Calu3 (cell line): ENCODE measurements around the gene NCEH1. TPM values are rescaled to one million over a fixed set of nuclear protein-coding genes. Genes with fewer than 3 reads are reported as not detected.
"Not testable (repeated sequence)": the region's sequence is repeated elsewhere in the genome, so short reads cannot be mapped to it uniquely, and the experiment has no call there.

Experiments used
- BruUV-seq: library from RNA; stranded (reverse); fragments of 400-500 nt; replicated peaks from 2 replicates; lab custom pipeline; 2021; lab: Mats Ljungman, UMichigan
- CTCF ChIA-PET: fragments of 300-600 bp; sonication (Branson Sonifier 250); formaldehyde crosslinking; loops from one replicate; lab custom pipeline; 2022; ENCODE audit warnings: antibody characterized with exemption; lab: Charles Lee
- DNase-seq: peaks from one replicate; pipeline ENCODE4 v3.0.0; 2022
- H3K27ac Mint-ChIP-seq: one replicate; pipeline ENCODE4 v1.8.0; 2022; ENCODE audit warnings: mixed read lengths; ENCODE audit not compliant: unreplicated experiment
- H3K27me3 Mint-ChIP-seq: one replicate; pipeline ENCODE4 v1.8.0; 2022; ENCODE audit warnings: mixed read lengths; ENCODE audit not compliant: unreplicated experiment
- H3K36me3 Mint-ChIP-seq: one replicate; pipeline ENCODE4 v1.8.0; 2022; ENCODE audit warnings: mild to moderate bottlenecking, moderate library complexity, mixed read lengths; ENCODE audit not compliant: insufficient read depth, unreplicated experiment
- H3K4me1 Mint-ChIP-seq: one replicate; pipeline ENCODE4 v1.8.0; 2022; ENCODE audit warnings: mild to moderate bottlenecking, low read depth, mixed read lengths; ENCODE audit not compliant: unreplicated experiment
- H3K4me3 Mint-ChIP-seq: one replicate; pipeline ENCODE4 v1.8.0; 2022; ENCODE audit warnings: mild to moderate bottlenecking, low read depth, moderate library complexity, mixed read lengths; ENCODE audit not compliant: unreplicated experiment
- H3K9me3 Mint-ChIP-seq: one replicate; pipeline ENCODE4 v1.8.0; 2022; ENCODE audit warnings: low read depth, mixed read lengths; ENCODE audit not compliant: unreplicated experiment
- intact Hi-C: fragments of 100-400 bp; cut with micrococcal nuclease; formaldehyde crosslinking; loops from one replicate; pipeline ENCODE4 v1.10.0; 2022; ENCODE audit not compliant: unreplicated experiment
- total RNA-seq: library from RNA; stranded (reverse); gene quantifications from 2 replicates; pipeline ENCODE4 v1.2.3, GENCODE V29; 2022
- TF ChIP-seq, protein P1 (sequence below): fragments of 200-600 bp; IDR thresholded peaks from one replicate; pipeline ENCODE4 v1.8.0; 2022; ENCODE audit warnings: antibody characterized with exemption; ENCODE audit not compliant: unreplicated experiment

NCEH1 gene
- total RNA-seq, 1 experiment from 2014 or later: 163 TPM

DNA sequence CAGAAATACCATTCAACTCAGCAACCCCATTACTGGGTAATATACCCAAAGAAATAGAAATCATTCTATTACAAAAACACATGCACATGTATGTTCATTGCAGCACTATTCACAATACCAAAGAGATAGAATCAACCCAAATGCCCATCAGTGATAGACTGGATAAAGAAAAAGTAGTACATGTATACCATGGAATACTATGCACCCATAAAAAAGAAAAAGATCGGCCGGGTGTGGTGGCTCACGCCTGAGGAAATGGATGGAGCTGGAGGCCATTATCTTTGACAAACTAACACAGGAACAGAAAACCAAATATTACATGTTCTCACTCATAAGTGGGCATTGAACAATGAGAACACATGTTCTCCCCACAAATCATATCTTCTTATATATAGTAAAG, 112.0 kb downstream of the NCEH1 start:
- DNase-seq: no peak
- Mint-ChIP-seq H3K27me3 (no peaks in the 10 kb centered on the region), H3K27ac (no peak overlapping the region), H3K36me3 (peaks cover 35% of the 10 kb centered on the region), H3K4me1 (peaks cover 66% of the 10 kb centered on the region), H3K9me3 (no peaks in the 10 kb centered on the region), H3K4me3 (no peak overlapping the region)
- CTCF ChIA-PET: interaction anchor here (0.6 kb wide), 1 partner anchor 257 kb away, joined by 4 read pairs; no protein-coding TSS in a partner anchor
- TF ChIP-seq, protein P1, sequence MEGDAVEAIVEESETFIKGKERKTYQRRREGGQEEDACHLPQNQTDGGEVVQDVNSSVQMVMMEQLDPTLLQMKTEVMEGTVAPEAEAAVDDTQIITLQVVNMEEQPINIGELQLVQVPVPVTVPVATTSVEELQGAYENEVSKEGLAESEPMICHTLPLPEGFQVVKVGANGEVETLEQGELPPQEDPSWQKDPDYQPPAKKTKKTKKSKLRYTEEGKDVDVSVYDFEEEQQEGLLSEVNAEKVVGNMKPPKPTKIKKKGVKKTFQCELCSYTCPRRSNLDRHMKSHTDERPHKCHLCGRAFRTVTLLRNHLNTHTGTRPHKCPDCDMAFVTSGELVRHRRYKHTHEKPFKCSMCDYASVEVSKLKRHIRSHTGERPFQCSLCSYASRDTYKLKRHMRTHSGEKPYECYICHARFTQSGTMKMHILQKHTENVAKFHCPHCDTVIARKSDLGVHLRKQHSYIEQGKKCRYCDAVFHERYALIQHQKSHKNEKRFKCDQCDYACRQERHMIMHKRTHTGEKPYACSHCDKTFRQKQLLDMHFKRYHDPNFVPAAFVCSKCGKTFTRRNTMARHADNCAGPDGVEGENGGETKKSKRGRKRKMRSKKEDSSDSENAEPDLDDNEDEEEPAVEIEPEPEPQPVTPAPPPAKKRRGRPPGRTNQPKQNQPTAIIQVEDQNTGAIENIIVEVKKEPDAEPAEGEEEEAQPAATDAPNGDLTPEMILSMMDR: no peak
- BruUV-seq: no TSS peak
- intact Hi-C loops: loop anchor here (5.0 kb wide), 2 partner anchors 52 to 207 kb away; no protein-coding TSS in a partner anchor

- CTCF ChIA-PET: interaction anchor here (0.5 to 3.8 kb wide), 20 partner anchors 10 to 865 kb away, joined by 3 to 36 read pairs (median 8); partner anchors contain the start of genes ECT2 and TNFSF10
- TF ChIP-seq, protein P1: no peak
- intact Hi-C loops: loop anchor here (1.0 to 5.0 kb wide), 4 partner anchors 49 to 204 kb away; no protein-coding TSS in a partner anchor
- Mint-ChIP-seq H3K4me1 (peaks cover 68% of the 10 kb centered on the region), H3K9me3 (no peaks in the 10 kb centered on the region), H3K27me3 (no peaks in the 10 kb centered on the region), H3K27ac (peak overlapping the region; percentile 95), H3K4me3 (peak overlapping the region; percentile 70), H3K36me3 (peaks cover 30% of the 10 kb centered on the region)
- BruUV-seq: TSS peak; percentile 68
- no peak for DNase-seq
Measured at GRCh38 chr3:172596394-172596706, 114.5 kb downstream of the NCEH1 start.

DNA sequence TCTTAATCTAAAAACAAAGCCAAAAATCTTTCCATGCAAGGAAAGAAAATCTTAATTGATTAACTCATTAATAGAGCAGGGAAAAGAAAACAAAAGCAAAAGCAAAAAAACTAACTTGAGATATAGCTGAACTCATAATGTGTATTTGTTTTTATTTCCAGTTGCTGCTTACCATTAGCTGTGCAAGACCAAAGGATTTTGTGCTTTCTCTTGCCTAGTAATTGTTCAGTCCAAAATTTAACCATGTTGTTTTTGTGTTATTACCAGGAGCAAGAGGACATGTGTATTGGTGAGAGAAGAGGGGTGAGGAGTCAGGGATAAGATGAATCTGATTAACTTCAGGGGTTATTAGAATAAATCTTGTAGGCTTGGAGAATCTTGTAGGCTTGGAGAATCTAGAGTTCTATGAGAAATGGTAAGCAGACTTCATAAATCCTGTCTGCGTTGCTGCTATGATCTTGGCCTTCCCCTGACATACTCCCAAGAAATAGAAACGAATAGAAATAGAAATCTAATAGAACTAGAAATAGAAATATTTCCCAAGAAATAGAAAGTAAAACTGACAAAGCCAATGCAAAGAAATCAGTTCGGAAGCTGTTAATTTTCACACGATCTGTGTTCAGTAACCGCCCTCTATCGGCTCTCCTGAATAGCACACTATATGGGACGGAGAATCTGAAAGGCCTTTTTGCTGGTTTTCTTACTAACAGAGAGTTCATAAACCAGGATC, 115.0 kb downstream of the NCEH1 start:
- H3K36me3 Mint-ChIP-seq: peaks cover 26% of the 10 kb centered on the region
- peaks cover 68% of the 10 kb centered on the region for H3K4me1 Mint-ChIP-seq
- TF ChIP-seq, protein P1: peak; percentile 83
- DNase-seq: peak; percentile 67
- no peaks in the 10 kb centered on the region for H3K27me3 Mint-ChIP-seq
- intact Hi-C loops: loop anchor here (1.0 to 5.0 kb wide), 6 partner anchors 36 to 204 kb away; partner anchors contain the start of gene TNFSF10
- H3K27ac Mint-ChIP-seq: peak overlapping the region; percentile 95
- no TSS peak for BruUV-seq
- H3K4me3 Mint-ChIP-seq: peak overlapping the region; percentile 70
- H3K9me3 Mint-ChIP-seq: peaks cover 3% of the 10 kb centered on the region
- CTCF ChIA-PET: interaction anchor here (0.6 to 3.8 kb wide), 35 partner anchors 9 to 864 kb away, joined by 3 to 36 read pairs (median 6); partner anchors contain the start of genes ECT2 and TNFSF10

DNA sequence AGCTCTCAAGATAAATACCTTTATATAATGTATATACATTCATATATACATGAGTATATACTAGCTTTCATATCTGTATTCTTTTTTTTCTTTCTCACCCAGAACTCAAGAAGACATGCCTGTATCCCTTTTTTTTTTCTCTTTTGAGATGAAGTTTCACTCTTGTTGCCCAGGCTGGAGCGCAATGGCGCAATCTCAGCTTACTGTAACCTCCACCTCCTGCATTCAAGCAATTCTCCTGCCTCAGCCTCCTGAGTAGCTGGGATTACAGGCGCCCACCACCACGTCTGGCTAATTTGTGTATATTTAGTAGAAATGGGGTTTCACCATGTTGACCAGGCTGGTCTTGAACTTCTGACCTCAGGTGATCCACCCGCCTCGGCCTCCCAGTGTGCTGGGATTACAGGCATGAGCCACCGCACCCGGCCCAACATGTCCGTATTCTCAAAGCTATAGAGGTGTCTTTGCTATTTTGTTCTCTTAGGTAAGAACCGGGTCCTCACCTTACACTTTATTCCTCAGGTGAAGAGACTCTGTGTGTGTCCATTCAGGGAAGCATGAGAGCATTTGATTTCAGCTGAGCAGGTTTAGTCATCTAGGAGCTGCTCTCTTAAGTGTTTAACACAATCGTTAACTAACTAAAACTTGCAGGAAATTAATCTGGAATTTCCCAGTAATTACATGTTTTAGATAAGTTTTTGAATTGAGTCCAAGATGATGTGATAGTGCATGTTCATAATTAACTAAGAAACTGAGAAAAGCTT, 115.8 kb downstream of the NCEH1 start:
- Mint-ChIP-seq H3K27ac (peak overlapping the region; percentile 95), H3K4me1 (peaks cover 63% of the 10 kb centered on the region), H3K36me3 (peaks cover 26% of the 10 kb centered on the region), H3K4me3 (peak overlapping the region; percentile 70)
- intact Hi-C loops: loop anchor here (1.0 to 5.0 kb wide), 4 partner anchors 35 to 203 kb away; partner anchors contain the start of gene TNFSF10
- CTCF ChIA-PET: interaction anchor here (0.7 to 3.8 kb wide), 31 partner anchors 8 to 558 kb away, joined by 3 to 36 read pairs (median 7); partner anchors contain the start of genes ECT2 and TNFSF10
- BruUV-seq: TSS peak; percentile 41
- H3K27me3 Mint-ChIP-seq, H3K9me3 Mint-ChIP-seq: not testable (repeated sequence)
- peak; percentile 60 for DNase-seq
